NK-92 (cell line): ENCODE data around the gene AK2.
"Not testable (repeated sequence)": the region's sequence is repeated elsewhere in the genome, so short reads cannot be mapped to it uniquely, and the experiment has no call there.

ENCODE experiments used
- DNase-seq: peaks from one replicate; lab custom pipeline; 2025; ENCODE audit not compliant: unreplicated experiment; lab: John Stamatoyannopoulos, UW

AK2 gene

GRCh38 chr1:33001282-33001681, 35.4 kb downstream of the AK2 start:
- DNase-seq: no peak

DNA sequence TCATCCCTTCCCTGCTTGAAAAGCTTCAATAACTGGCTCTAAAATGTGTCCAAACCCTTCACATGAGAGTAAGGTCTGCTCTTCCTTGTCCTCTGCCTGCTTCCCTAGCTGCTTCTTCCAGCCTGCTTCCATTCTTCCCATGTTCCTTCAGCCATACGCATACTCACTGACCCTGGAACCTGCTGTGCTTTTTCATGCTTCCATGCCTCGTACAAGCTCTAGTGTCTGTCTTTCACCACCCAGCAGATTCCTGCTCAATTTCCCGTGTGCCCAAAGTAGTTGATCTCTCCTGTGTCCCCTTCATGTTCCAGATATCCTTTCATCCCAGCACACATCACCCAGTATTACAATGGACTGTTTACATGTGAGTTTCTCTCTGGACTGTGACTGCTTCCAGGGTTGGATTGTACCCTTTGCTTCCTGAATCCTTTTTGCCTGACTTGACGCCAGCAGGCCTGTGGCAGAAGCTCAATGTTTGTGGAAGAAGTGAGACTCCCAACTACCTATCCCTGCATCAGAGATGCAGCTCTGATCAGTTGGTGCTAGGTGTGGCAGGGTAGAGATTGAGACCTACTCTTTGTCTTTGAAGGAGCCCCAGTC, 36.2 kb downstream of the AK2 start:
- no peak for DNase-seq

GRCh38 chr1:32998997-32999396, 37.7 kb downstream of the AK2 start:
- DNase-seq: no peak

- no peak for DNase-seq
These were observed 38.6 kb downstream of the AK2 start for GRCh38 chr1:32998064-32998463.

GRCh38 chr1:32997381-32997891, 39.2 kb downstream of the AK2 start:
- no peak for DNase-seq

- not testable (repeated sequence) for DNase-seq
These were observed 43.4 kb downstream of the AK2 start for GRCh38 chr1:32993324-32993636.

DNA sequence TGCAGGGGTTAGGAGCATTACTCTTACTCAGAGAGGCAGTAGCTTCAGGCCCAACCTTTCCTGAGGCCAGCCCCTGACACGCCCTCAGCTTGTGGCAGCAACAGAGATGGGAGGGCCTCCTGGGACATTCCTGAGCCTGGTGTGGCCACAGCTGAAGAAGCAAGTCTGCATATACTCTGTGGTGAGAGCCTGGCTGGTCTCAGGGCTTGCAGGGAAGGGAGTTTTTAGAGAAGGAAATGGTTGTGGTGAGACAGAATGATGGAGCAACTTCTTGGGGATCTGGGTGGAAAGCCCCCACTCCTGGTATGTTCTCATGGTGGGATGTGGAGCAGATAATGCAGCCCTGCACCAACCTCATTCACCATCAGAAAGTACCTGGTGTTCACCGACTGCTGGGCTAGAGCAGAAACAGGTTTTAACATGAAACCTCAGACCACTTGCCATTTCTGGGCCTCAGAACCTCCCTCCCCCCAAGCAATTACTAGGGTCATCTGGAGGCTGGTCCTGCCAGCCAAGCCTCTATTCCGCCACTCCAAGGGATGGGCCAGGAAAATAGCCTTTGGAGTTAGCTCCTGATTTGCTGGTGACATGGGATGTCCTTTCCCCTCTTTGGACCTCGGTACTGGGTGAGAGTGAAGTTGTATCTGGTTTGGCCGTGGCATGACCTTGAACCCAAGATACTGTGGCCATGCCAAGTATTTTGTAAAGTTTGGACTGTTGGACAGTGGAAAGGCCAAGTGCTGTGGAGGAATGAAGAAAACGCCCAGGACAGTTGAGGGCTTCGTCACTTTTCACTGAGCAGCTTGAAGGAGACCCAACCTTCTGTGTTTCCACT, 44.0 kb downstream of the AK2 start:
- no peak for DNase-seq

- no peak for DNase-seq
These were observed 44.7 kb downstream of the AK2 start for GRCh38 chr1:32991819-32992488.

DNA sequence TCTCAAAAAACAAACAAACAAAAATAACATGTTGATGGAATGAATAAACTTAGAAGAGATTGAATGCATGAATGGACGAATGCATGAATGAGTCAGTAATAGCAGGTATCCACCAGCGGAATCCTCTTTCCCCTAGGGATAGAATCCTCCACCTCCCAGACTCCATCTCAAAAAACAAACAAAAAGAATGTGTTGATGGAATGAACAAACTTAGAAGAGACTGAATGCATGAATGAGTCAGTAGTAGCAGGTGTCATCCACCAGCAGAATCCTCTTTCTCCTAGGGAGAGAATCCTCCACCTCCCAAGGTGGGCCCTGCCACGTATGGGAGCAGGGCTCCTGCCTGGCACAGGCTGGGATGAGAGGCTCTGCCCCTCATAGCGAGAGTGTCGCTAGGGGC, 45.3 kb downstream of the AK2 start:
- no peak for DNase-seq

DNA sequence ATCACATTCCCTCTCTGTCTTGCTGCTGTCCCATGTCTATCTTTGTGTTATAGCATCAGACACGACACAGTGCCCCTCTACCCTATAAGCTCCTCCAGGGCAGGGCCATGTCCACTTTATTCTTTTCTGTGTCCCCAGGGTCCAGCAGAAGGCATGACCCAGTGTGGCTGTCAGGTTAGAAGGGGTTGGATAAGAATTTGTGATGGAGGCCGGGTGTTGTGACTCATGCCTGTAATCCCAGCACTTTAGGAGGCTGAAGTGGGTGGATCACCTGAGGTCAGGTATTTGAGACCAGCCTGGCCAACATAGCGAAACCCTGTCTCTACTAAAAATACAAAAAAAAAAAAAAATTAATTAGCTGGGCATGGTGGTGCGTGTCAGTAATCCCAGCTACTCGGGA, 45.8 kb downstream of the AK2 start:
- no peak for DNase-seq

- no peak for DNase-seq
These were observed 47.3 kb downstream of the AK2 start for GRCh38 chr1:32989160-32990050.

- no peak for DNase-seq
These were observed 48.0 kb downstream of the AK2 start for GRCh38 chr1:32988665-32989064.

DNA sequence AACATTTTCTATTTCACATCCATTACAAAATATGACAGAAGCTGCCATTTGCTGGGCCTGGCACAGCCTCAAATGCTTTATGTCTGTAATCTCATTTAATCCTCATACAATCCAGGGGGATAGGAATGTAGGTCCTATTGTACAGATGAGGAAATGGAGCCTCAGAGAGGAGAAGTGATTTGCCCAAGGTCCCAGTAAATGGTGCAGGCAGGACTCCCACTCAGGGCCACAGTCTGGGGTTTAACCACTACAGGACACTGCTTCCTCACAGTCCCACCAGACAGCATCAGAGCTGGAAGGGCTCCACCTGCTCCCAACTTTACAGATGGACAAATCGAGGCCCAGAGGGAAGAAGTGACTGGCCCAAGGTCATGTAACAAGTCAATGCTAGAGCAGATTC, 51.5 kb downstream of the AK2 start:
- DNase-seq: no peak

DNA sequence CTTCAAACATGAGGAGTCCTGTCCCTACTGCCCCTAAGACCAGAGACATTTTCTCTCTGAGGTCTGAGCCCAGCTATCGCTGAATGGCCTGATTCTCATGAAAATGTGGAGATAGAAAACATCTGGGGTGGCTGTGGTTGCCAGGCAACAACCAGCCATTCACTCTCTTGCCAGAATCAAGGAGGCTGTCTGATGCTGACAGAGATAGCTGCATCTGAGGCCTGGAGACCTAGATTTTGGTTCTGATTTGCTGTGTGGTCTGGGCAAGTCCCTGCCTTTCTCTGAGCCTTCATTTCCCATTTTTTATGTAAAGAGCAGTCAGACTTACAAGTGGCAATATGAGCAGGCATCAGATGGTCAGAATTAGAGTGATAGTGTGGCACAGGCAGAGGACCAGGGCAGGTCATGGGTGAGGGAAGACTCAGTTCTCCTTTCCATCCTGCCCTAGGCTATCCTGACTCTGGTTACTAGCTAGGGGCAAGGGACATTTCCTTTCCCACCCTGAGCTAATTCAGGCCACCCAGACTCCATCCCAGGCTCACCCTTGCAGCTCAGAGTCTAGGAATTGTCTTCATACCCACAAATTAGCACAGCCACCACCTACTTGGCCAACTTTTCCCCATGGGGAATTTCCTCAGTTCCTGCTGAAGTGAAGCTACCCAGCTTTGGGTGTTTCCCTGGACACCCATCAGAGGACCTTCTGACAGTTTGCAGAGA, 52.1 kb downstream of the AK2 start:
- no peak for DNase-seq

DNA sequence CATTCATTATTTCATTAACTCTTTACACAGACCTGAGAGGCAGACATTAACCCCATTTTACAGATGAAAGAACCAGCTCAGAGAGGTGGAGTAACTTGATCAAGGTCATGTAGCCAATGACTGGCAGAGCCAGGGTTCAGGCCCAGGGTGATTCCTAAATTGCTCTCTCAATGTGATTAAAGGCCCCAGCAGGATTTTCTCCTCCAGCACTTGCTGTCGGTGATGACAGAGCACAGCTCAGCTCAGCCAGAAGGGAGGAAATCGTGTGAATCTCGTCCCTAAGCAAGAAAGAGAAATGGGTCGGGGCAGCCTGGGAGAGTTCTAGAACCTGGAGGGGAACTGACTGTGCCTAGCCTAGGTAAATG, 52.6 kb downstream of the AK2 start:
- no peak for DNase-seq

DNA sequence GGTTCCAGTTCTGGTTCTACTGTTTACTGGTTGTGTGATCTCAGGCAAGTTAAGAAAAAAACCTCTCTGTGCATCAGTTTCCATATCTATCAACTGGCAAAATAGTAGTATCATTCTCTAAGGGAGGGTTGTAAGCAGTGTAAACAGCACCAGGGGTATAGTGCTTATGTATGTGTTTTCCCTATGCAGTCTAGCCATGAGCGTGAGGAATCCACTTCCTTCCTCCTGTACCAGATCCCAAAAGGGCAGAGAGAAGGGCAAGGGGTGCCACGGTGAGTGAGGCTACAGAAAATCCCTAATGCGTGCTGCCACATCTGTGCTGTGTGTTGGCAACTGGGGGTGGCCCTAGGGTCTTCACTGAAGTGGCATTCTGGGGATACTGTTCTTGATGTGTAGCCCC, 53.7 kb downstream of the AK2 start:
- no peak for DNase-seq

DNA sequence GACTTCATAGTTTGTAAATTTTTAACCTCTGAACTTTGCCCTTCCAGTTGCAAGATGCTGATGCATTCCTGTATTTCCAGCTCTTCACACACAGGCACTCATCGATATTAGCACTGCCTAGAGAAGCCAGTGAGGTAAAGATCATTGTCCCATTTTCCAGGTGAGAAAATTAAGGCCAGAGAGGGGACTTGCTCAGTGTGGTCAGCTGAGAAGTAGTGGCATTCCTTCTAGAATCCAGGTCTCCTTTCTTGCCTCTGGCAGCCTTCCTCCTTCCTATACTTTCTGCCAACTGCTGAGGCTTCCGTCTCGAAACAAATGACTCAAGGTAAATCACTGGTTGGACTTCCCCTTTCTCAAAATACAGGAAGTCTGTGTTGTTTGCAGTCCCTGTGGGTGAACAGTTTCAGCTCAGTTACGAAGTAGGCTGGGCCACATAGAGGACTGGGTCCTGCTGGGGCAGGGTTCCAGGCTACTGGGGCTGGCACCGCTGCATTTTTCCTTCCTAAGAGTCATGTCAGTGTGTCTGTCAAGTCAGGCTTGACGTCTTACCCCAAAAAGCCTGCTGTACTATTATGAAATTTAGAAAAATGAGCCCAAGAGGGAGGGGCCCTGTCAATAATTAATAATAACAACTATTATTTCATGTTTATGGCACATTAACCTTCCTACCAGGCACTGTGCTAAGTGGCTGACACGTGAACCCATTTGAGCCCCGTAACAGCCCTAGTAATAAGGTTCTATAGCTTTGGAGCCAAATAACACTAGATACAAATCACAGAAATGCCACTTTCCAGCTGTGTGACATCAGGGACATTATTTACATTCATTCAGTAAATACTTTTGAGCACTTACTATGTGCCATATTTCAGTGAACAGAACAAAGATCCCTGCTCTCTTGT, 55.4 kb downstream of the AK2 start:
- DNase-seq: no peak

DNA sequence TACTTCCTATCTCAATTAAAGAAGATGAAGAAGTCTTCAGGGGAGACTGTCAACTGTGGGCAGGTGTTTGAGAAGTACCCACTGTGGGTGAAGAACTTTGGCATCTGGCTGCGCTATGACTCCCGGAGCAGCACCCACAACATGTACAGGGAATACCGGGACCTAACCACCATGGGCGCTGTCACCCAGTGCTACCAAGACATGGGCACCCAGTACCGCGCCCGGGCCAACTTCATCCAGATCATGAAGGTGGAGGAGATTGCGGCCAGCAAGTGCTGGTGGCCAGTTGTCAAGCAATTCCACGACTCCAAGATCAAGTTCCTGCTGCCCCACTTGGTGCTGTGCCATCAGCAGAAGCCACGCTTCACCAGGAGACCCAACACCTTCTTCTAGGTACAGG, 56.6 kb downstream of the AK2 start:
- DNase-seq: no peak

- DNase-seq: no peak
These were observed 57.8 kb downstream of the AK2 start for GRCh38 chr1:32978854-32979253.
